IPS-18c (cell line): ENCODE results near the gene RBM46.

Source experiments
- H3K4me3 ChIP-seq: 2 replicates; pipeline ENCODE4 v1.7.0; 2013; ENCODE audit warnings: low read depth, mild to moderate bottlenecking, low read length, moderate library complexity; ENCODE audit not compliant: insufficient read depth
- H3K9me3 ChIP-seq: one replicate; pipeline ENCODE4 v1.6.1; 2013; ENCODE audit warnings: mild to moderate bottlenecking, low read length, moderate library complexity; ENCODE audit not compliant: control insufficient read depth, insufficient read depth

RBM46 gene, protein sequence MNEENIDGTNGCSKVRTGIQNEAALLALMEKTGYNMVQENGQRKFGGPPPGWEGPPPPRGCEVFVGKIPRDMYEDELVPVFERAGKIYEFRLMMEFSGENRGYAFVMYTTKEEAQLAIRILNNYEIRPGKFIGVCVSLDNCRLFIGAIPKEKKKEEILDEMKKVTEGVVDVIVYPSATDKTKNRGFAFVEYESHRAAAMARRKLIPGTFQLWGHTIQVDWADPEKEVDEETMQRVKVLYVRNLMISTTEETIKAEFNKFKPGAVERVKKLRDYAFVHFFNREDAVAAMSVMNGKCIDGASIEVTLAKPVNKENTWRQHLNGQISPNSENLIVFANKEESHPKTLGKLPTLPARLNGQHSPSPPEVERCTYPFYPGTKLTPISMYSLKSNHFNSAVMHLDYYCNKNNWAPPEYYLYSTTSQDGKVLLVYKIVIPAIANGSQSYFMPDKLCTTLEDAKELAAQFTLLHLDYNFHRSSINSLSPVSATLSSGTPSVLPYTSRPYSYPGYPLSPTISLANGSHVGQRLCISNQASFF

DNA sequence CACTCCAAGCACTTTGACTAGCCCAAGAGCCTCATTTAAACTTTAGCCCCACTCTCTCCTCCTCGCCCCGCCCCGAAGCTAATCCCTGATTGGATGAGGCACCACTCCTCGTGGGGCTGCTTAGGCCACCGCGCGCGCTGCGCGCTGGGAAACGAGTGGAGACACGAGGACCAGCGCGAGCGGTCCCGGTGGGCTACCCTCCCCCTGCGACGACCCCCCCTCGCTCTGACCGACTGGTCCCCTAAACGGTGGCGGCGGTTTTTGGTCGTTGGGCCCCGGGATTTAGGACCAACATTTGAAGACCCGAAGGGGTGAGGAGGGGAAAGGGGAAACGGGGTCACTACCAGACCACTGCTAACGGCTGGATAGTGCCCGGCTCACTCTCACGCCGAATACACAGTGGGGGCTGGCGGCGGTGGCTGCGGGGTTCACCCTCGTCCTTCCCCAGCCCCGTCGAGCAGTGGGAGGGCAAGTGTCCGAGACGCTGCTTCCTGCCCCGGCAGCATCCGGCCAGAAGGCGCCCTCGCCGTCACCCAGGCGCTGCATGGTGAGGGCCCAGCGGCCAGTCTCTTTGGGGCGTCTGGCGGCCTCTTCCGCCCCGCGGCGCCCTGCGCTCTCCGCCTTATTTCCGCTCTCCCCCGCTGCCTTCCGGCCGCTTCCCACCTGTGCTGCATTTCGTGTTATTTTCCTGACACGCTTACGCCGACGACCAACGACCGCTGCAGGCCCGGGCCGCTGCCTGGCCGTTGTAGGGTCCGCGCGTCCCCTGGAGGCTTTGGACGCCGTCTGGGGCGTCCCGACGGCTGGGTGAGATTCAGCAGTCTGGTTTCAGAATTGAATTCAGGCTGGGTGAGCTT, at the start of gene RBM46:
Gene RBM46, plus strand, starts transcription at position 147 of the 857 bp plus-strand sequence. CDS start 15,481 bp downstream, outside the sequence.
- H3K9me3 ChIP-seq, result no peaks in the 10 kb centered on the region
- no peak within 1 kb of the TSS for H3K4me3 ChIP-seq

DNA sequence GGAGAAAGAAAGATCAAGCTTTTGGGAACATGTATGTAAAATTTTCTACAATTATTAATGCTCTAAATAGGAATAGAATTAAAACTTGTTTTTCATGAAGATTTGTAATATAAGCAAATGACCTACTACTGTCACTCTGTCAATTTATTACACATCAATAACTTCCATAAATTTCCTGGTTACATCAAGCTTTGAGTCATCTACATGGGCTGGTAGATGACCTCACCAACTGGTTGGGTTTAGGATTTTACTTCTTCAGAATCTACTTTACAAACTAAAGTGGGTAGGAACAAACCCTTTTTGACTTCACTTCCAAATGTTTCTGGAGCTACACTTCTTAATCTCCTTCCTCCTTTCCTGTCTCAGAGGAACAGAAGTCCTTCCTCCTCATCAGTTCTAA, 49.3 kb upstream of the RBM46 start:
- Histone ChIP-seq H3K9me3 (no peaks in the 10 kb centered on the region), H3K4me3 (no peak overlapping the region)

DNA sequence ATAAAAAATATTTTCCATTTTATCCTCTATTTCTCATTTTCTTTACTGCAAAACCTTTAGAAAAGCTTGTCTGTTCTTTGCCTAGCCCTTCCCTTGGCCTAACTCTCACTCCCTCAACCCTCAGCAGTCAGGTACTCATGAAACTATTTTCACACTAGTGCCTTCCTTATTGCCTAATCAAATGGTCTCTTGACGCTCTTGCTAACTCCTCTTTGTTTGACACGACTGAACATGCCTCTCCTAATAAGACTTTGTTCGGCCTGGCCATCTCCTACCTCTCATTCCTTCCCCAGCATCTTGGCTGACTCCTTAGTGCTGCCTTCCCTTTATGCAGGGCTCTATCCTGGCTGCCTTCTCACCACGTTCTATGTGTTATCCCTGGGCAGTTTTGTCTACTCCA, 48.4 kb upstream of the RBM46 start:
- Histone ChIP-seq H3K9me3 (no peaks in the 10 kb centered on the region), H3K4me3 (no peak overlapping the region)

DNA sequence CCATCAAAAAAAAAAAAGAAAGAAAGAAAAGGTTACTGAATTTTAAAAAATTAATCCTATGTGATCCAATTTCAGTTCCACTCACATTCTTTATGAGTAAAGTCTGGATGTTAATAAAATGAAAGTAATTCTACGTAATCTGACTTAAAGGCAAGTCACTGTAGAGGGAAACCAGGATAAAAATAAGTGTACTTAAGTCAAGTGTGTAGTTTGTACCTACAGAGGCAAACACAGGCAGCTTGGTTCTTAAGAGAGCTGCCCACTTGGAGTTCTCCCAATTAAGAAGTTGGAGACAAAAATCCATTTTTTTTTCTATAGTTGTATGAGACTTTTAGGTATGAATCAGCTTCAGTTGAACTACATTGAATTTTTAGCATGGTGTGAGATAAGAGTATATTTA, 44.3 kb upstream of the RBM46 start:
- no peaks in the 10 kb centered on the region for H3K9me3 ChIP-seq
- H3K4me3 ChIP-seq, result no peak overlapping the region

DNA sequence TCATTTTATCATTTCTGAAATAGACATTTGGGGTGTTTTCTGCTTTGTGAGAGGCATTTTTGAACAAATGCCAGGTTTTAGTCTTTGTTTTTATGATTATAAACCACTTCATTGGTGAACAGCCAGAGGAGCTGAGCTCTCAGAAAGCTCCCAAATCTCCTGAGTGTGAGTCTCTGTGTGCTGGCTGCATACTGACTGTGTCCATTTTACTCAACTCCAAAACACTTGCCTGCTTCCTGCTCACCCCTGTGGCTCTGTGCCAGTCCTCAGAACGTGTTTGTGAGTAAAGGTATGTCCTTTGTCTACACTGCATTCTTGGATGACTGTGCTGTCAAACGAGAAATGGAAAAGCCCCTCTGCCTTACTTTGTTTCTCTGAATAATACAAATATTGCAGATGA, 42.6 kb upstream of the RBM46 start:
- Histone ChIP-seq H3K9me3 (no peaks in the 10 kb centered on the region), H3K4me3 (no peak overlapping the region)

DNA sequence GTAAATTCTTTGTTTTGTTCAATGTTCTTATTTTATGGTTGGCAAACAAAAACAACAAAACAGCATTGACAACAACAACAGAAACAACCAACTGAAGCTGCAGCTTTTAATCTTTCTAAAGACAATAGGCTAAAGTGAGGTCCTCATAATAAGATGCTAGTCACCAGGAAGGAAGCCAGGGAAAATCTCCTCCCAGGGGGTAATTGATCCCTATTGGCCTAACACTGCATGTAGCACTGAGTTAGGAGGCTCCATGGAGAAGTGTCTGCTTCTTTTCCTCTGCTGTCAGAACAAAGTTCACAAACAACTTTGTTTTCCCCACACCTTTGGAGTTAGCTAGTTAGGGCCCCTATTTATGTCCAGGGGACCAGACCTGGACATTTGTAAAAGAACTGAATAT, 42.0 kb upstream of the RBM46 start:
- Histone ChIP-seq H3K9me3 (no peaks in the 10 kb centered on the region), H3K4me3 (no peak overlapping the region)

DNA sequence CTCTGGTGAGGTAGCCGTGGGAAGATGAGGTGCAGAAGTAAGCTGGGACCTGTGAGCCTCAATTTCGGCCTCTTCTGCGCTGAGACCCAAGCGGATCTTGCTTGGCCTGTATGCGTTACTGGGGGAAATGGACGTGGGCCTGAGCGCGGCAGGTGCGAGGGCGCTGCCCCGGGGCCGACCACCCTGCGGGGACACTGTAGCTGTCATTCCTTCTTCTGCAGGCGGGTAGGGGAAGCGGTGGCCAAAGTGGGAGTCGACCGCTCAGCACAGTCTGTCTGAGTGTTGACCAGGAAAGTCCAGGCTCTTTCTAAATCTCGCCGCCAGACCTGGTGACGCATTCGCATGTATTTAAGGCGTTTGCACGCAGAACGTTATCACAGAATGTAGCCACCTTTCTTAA, 40.6 kb upstream of the RBM46 start:
- H3K9me3 ChIP-seq, result no peaks in the 10 kb centered on the region
- H3K4me3 ChIP-seq, result no peak overlapping the region

DNA sequence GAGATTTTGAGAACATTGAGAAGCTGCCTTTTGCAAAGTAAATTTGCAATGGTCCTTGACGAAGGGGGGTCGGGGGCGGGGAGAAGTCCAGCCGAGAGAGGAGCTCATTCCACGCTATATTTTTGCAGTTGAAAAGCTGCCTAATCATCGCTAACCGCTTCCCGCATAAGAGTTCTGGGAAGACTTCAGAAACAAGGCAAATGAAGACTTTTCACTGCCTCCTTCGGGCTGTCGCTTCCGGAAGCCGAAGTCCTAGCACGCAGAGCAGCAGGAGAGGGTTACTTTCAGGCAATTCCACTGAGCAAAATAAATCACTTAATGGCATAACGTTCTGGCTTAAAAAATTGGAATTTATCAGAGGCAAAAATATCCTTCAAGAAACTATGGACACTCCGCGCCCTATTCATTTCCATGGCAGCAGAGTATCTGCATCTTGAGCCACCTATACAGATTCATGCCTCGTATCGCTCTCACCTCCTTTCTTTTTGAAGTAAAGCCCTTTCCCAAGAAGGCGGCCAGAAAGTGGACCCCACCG, 39.9 kb upstream of the RBM46 start:
- Histone ChIP-seq H3K9me3 (no peaks in the 10 kb centered on the region), H3K4me3 (no peak overlapping the region)

DNA sequence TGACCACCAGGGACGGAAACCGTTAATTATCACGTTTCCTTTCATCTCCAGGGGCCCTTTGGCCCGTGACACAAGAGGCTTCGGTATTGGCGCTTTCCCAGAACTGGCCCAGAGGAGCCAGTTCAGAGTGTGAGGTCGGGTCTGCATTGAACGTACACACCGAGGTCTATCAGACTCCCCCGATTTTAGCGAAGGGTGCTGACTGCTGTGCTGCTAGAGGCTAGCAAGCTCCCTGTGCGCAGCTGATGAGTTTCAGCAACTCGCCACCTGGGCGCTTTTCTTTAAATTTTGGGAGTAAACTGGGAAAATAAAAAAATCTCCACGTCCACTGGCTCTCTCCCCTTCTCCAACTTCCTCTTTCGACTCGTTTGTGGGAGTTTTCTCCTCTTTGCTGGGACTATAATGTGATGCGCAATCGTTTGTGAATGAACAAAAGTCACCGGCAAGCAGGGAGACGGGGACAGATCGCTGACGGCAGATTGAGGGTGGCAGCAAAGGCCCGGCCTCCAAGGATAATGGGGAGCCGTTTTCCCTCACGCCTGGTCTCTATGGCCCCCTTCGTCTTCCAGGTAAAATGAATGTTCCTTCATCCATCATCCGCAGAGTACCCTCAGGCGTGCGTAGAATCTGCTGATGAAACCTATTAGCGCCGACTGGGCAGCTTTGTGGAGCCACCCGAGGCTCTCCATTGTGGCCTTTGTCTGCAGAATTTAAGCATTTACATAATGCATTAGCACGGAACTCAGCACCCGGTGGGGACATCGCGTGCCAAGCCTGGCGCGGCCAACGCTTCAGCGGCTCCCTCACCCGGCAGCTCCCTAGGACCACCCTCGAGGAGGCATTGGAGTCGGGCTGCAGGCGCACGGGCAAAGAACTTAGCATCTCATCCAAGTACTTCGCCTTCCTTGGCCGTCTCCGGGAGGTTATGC, 38.9 kb upstream of the RBM46 start:
- H3K9me3 ChIP-seq, result no peaks in the 10 kb centered on the region
- H3K4me3 ChIP-seq, result peak overlapping the region; percentile 32; the same call in 1 of the 2 replicates

DNA sequence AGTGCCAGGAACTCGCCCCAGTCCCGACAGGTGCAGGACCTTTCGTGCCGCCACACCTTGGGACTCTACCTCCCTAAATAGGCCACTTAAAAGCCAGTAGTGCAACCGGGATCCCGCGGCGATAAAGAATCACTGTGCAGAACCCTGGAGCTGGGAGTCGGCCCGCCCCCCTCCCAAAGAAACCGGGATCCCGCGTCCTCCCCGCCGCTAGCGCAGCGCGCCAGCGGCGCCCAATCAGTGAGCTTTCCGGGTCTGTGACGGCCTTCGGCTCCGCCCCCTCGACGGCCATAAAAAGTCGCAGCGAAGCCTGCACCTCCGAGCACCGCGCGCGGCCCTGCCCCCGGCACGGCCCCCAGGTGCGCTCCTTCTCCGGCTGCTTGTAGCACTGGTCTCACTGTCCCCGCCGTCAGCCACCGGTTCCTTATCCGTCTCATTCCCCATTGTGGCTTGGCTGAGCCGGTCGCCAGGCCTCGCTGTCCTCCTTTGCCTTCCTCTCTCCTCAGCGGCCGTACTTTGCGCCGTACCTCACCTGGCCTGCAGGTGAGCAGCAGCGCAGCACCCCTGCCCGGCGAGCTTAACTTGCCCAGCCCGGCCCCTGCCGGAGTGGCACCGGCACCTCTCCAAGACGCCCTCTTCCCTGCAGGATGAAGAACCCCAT, 37.3 kb upstream of the RBM46 start, which contains the start of gene LRAT:
Gene LRAT, plus strand, starts transcription at position 318 of the 658 bp plus-strand sequence. Its CDS starts 327 bp downstream, at position 645.
- H3K4me3 ChIP-seq, result peak within 1 kb of the TSS; percentile 73

DNA sequence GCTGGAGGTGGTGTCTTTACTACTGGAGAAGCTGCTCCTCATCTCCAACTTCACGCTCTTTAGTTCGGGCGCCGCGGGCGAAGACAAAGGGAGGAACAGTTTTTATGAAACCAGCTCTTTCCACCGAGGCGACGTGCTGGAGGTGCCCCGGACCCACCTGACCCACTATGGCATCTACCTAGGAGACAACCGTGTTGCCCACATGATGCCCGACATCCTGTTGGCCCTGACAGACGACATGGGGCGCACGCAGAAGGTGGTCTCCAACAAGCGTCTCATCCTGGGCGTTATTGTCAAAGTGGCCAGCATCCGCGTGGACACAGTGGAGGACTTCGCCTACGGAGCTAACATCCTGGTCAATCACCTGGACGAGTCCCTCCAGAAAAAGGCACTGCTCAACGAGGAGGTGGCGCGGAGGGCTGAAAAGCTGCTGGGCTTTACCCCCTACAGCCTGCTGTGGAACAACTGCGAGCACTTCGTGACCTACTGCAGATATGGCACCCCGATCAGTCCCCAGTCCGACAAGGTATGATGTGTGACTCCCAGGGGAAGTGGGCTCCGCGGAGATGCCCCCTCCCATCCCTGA, 36.6 kb upstream of the RBM46 start:
- H3K4me3 ChIP-seq, result peak overlapping the region; percentile 73

More for the DNA sequence above, 37.3 kb upstream of the RBM46 start, which contains the start of gene LRAT:
- no peaks in the 10 kb centered on the region for H3K9me3 ChIP-seq

DNA sequence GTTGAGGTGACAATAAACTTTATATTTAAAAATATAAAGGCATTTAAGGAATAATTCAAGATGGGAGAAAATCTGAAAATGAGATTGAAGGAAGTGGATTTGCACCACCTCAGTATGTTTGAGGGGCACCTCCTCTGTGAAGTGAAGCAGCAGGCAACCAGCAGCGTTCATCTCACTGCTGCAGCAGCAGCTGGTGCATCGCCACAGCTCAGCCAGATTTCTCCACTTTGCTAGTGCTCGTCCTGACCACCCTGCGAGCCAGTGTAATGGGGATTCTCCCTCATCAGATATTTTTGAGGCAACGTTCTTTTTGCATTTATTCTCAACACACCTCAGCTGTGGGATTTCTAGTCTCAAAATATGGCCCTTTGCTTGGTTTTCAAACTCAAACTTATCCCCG, 23.4 kb upstream of the RBM46 start:
- H3K9me3 ChIP-seq, result no peaks in the 10 kb centered on the region
- H3K4me3 ChIP-seq, result no peak overlapping the region

More for the DNA sequence above, 36.6 kb upstream of the RBM46 start:
- H3K9me3 ChIP-seq, result no peaks in the 10 kb centered on the region

DNA sequence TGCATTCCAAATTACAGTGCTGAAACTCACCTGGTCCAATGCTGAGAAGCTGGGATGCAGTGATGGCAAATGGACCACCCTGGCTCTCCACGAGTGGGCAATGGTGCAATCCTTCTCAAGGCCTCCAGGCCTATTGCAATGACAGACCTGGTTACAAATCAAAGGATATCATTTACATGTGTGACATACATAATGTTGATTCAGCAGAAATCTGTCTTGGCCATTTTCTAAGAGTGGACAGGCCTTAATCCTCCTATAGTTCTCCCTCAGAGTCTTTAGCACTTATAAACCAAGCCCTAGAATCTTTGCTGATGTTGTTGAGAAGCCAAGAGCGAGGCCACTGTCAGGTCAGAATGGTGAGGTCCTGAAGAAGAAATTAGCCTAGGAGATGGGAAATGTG, 20.2 kb upstream of the RBM46 start:
- Histone ChIP-seq H3K4me3 (no peak overlapping the region), H3K9me3 (no peaks in the 10 kb centered on the region)

DNA sequence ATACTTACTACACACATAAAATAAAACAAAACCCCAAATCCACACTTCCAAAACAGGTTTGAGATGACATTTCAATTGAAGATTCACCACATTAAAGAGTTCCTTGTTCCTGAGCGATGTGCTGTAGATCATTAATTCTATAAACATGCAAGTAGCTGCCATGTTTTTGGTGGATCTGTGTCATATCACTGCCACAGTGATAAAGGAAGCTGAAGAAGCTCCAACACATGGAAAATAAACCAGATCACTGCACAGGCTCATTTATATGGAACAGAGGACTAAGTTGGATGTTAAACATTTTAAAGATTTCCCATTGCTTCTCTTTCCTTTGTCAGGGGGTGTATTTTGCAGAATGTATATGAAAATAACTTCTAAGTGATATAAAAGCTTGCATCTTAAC, 2.8 kb upstream of the RBM46 start:
- Histone ChIP-seq H3K4me3 (no peak overlapping the region), H3K9me3 (no peaks in the 10 kb centered on the region)

DNA sequence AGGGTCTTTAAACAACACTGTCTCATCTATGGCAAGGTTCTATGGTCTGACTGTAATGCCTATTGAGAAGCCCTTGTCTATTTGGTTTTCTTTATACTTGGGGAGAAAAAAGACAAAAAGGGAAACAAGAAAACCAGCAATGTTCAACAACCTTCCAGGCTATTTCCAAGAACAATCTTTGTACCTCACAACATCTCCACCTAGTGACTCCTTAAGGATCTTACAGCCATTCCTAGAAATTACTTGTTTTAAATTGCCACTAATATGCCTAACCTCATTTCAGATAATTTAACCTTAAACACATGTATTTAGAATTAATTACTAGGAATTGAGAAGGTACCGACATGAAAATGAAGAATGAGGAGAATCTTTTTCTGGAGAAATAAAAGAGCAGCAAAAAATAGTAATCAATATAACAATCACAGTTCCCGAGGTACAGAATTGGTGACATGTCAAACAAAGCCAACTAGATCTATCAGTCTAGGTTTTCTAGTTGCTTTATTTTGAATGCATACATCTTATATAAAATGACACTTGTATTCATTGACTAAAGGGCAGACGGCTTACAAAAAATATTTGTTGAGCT, 1.6 kb upstream of the RBM46 start:
- Histone ChIP-seq H3K4me3 (no peak overlapping the region), H3K9me3 (no peaks in the 10 kb centered on the region)

DNA sequence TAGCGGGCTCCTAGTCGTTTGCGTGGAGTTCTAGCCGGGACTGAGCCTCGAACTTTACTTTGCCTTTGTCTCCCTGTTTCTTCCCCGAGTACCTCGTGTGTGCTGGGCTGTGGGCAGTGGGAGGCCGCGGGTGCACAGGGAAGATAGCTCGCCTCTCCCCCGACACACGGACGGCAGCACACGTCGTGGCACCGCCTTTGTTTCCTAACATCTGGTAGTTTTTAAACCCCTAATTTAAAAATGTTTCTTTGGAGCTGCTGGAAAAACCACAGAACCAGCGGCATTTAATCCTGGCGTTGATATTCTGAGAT, 866 bp downstream of the RBM46 start:
- Histone ChIP-seq H3K9me3 (no peaks in the 10 kb centered on the region), H3K4me3 (no peak overlapping the region)
